ENCODE results near the gene TMEM62.
"Not testable (repeated sequence)": the region's sequence is repeated elsewhere in the genome, so short reads cannot be mapped to it uniquely, and the experiment has no call there.

Gene TMEM62

GRCh38 chr15:43111354-43111753 is 22.0 kb upstream of the TMEM62 start:
- Histone ChIP-seq H4K20me1 (no peaks in the 10 kb centered on the region), H3K36me3 (no peaks in the 10 kb centered on the region), H3K9me3 (no peaks in the 10 kb centered on the region), H3K27me3 (no peaks in the 10 kb centered on the region), H3K4me1 (peaks cover 6% of the 10 kb centered on the region; the same call in 1 of the 2 replicates), H3K9ac (no peak overlapping the region), H3K27ac (no peak overlapping the region), H3K4me2 (no peak overlapping the region), H3K4me3 (no peak overlapping the region)
- no peak for TF ChIP-seq Cebpa-rat (IDR thresholded peaks at IDR 0.05)

GRCh38 chr15:43118286-43118685 is 15.1 kb upstream of the TMEM62 start:
- H3K4me3 ChIP-seq, result no peak overlapping the region
- H3K9me3 ChIP-seq, result no peaks in the 10 kb centered on the region
- H3K9ac ChIP-seq, result no peak overlapping the region
- peaks cover 12% of the 10 kb centered on the region; the same call in 1 of the 2 replicates for H3K27me3 ChIP-seq
- H4K20me1 ChIP-seq, result no peaks in the 10 kb centered on the region
- no peak for TF ChIP-seq Cebpa-rat (IDR thresholded peaks at IDR 0.05)
- H3K27ac ChIP-seq, result 0 out of 2 replicates have a peak overlapping the region, but pooled peaks have one; percentile 7
- H3K36me3 ChIP-seq, result no peaks in the 10 kb centered on the region
- peak overlapping the region; percentile 44 for H3K4me2 ChIP-seq
- peaks cover 32% of the 10 kb centered on the region for H3K4me1 ChIP-seq

- Histone ChIP-seq H3K27me3 (peaks cover 13% of the 10 kb centered on the region; the same call in 1 of the 2 replicates), H3K4me3 (no peak overlapping the region), H3K4me2 (peak overlapping the region; percentile 44), H4K20me1 (no peaks in the 10 kb centered on the region), H3K27ac (0 out of 2 replicates have a peak overlapping the region, but pooled peaks have one; percentile 7), H3K4me1 (peaks cover 34% of the 10 kb centered on the region), H3K9me3 (no peaks in the 10 kb centered on the region), H3K9ac (no peak overlapping the region), H3K36me3 (no peaks in the 10 kb centered on the region)
- TF ChIP-seq Cebpa-rat (IDR thresholded peaks at IDR 0.05), result no peak
Measured at GRCh38 chr15:43118829-43119228, 14.6 kb upstream of the TMEM62 start.

- Histone ChIP-seq H3K36me3 (no peaks in the 10 kb centered on the region), H3K4me2 (no peak overlapping the region), H4K20me1 (no peaks in the 10 kb centered on the region), H3K27ac (no peak overlapping the region), H3K9me3 (no peaks in the 10 kb centered on the region), H3K9ac (no peak overlapping the region), H3K27me3 (peaks cover 13% of the 10 kb centered on the region; the same call in 1 of the 2 replicates), H3K4me3 (no peak overlapping the region), H3K4me1 (peaks cover 34% of the 10 kb centered on the region)
- no peak for TF ChIP-seq Cebpa-rat (IDR thresholded peaks at IDR 0.05)
Measured at GRCh38 chr15:43121863-43122262, 11.5 kb upstream of the TMEM62 start.

- Histone ChIP-seq H4K20me1 (no peaks in the 10 kb centered on the region), H3K9me3 (peaks cover 29% of the 10 kb centered on the region), H3K9ac (no peak overlapping the region), H3K27ac (no peak overlapping the region), H3K4me3 (no peak overlapping the region), H3K4me1 (peaks cover 13% of the 10 kb centered on the region), H3K36me3 (no peaks in the 10 kb centered on the region), H3K4me2 (no peak overlapping the region), H3K27me3 (peaks cover 13% of the 10 kb centered on the region; the same call in 1 of the 2 replicates)
- TF ChIP-seq Cebpa-rat (IDR thresholded peaks at IDR 0.05), result no peak
Measured at GRCh38 chr15:43125100-43125661, 8.2 kb upstream of the TMEM62 start.

- no peaks in the 10 kb centered on the region for H4K20me1 ChIP-seq
- no peaks in the 10 kb centered on the region for H3K36me3 ChIP-seq
- H3K4me2 ChIP-seq, result no peak overlapping the region
- no peak for TF ChIP-seq Cebpa-rat (IDR thresholded peaks at IDR 0.05)
- peaks cover 13% of the 10 kb centered on the region; the same call in 1 of the 2 replicates for H3K27me3 ChIP-seq
- peaks cover 29% of the 10 kb centered on the region for H3K9me3 ChIP-seq
- H3K27ac ChIP-seq, result no peak overlapping the region
- no peak overlapping the region for H3K9ac ChIP-seq
- H3K4me3 ChIP-seq, result no peak overlapping the region
- peaks cover 13% of the 10 kb centered on the region for H3K4me1 ChIP-seq
Measured at GRCh38 chr15:43126356-43126755, 7.0 kb upstream of the TMEM62 start.

GRCh38 chr15:43127752-43128151 is 5.6 kb upstream of the TMEM62 start:
- H3K4me2 ChIP-seq, result no peak overlapping the region
- H3K9ac ChIP-seq, result no peak overlapping the region

GRCh38 chr15:43128174-43128979 is 5.0 kb upstream of the TMEM62 start:
- H3K36me3 ChIP-seq, H3K4me1 ChIP-seq, H3K4me3 ChIP-seq, H4K20me1 ChIP-seq, H3K27ac ChIP-seq, H3K9ac ChIP-seq, H3K4me2 ChIP-seq, H3K27me3 ChIP-seq: not testable (repeated sequence)
- peaks cover 29% of the 10 kb centered on the region for H3K9me3 ChIP-seq

More at GRCh38 chr15:43127752-43128151, 5.6 kb upstream of the TMEM62 start:
- TF ChIP-seq Cebpa-rat (IDR thresholded peaks at IDR 0.05), result no peak
- peaks cover 29% of the 10 kb centered on the region for H3K9me3 ChIP-seq
- no peak overlapping the region for H3K4me3 ChIP-seq
- no peaks in the 10 kb centered on the region for H3K36me3 ChIP-seq
- H3K27me3 ChIP-seq, result peaks cover 6% of the 10 kb centered on the region; the same call in 1 of the 2 replicates
- peaks cover 9% of the 10 kb centered on the region for H3K4me1 ChIP-seq
- H3K27ac ChIP-seq, result no peak overlapping the region
- H4K20me1 ChIP-seq, result no peaks in the 10 kb centered on the region

- Histone ChIP-seq H3K36me3 (no peaks in the 10 kb centered on the region), H4K20me1 (no peaks in the 10 kb centered on the region), H3K4me3 (no peak overlapping the region), H3K9me3 (peaks cover 29% of the 10 kb centered on the region), H3K9ac (no peak overlapping the region), H3K4me2 (no peak overlapping the region), H3K27ac (no peak overlapping the region), H3K27me3 (no peaks in the 10 kb centered on the region), H3K4me1 (peaks cover 9% of the 10 kb centered on the region)
- no peak for TF ChIP-seq Cebpa-rat (IDR thresholded peaks at IDR 0.05)
Measured at GRCh38 chr15:43128980-43129335, 4.4 kb upstream of the TMEM62 start.

GRCh38 chr15:43132830-43133429 is 456 bp upstream of the TMEM62 start:
- H4K20me1 ChIP-seq, result no peaks in the 10 kb centered on the region; the same call in 1 of the 2 replicates
- H3K9ac ChIP-seq, result peak overlapping the region; percentile 83
- H3K4me3 ChIP-seq, result peak overlapping the region; percentile 82
- peak overlapping the region; percentile 97 for H3K4me2 ChIP-seq
- peaks cover 16% of the 10 kb centered on the region for H3K36me3 ChIP-seq
- H3K4me1 ChIP-seq, result peaks cover 19% of the 10 kb centered on the region
- H3K27me3 ChIP-seq, result no peaks in the 10 kb centered on the region
- H3K27ac ChIP-seq, result peak overlapping the region; percentile 82
- no peak for TF ChIP-seq Cebpa-rat (IDR thresholded peaks at IDR 0.05)
- peaks cover 22% of the 10 kb centered on the region for H3K9me3 ChIP-seq

All from BLaER1 (cell line).